Hepatic stellate cell (primary cell): ENCODE data around the gene OVCA2.
"Not testable (repeated sequence)": the region's sequence is repeated elsewhere in the genome, so short reads cannot be mapped to it uniquely, and the experiment has no call there.

Experiments used
- DNase-seq: peaks from one replicate; pipeline ENCODE4 v3.0.0; 2011; ENCODE audit warnings: low spot score

OVCA2 gene

DNA sequence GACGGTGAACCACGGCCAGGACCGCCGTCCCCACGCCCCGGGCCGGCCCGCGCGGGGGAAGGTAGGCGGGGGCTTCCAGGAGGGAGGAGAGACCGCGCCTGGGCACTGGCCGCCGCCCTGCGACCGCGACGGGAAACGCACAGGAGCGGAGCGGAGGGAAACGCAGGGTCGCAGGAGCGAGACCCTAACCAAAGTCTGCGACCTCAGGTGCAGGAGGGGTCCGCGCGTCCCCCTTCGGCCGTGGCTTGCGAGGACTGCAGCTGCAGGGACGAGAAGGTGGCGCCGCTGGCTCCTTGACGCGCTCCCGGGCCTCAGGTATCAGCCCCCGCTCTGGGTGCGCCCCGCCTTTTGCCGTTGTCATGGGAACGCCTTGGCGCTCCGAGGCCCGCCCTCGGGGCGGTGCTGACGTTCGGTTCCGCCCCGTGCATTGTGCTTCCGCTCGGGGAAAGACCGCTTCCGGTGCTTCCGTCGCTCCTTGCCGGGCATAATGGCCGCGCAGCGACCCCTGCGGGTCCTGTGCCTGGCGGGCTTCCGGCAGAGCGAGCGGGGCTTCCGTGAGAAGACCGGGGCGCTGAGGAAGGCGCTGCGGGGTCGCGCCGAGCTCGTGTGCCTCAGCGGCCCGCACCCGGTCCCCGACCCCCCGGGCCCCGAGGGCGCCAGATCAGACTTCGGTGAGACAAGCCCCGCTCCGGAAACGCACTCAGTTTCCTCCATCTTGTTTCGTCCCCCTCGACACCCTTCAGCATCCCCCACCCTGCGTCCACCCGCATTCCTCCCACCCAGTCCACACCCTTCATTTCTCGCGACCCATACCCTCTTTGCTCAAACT is at the start of gene OVCA2:
Gene OVCA2, plus strand, starts transcription at position 462 of the 829 bp plus-strand sequence. Its CDS starts 26 bp downstream, at position 488.
- peak; percentile 92 for DNase-seq

DNA sequence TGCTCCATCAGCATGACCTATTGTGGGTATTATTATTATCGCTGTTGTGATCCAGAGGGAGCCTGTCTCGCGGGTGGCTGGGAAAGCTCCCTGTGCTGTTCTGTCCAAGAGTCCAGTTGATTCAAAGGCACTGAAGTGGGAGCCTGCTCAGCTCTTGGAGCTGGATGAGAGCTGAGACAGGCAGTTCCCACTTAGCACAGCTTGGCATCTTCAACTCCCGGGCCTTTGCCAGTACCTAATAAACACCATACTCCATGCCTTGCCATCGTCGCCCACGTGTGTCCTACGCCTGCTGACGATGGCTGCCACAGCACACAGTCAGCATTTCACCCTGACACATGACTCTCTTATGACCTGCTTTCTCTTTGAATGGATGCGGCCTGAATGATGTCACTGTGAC is 49.3 kb upstream of the OVCA2 start:
- DNase-seq: no peak

GRCh38 chr17:1994707-1995106 is 47.1 kb upstream of the OVCA2 start:
- DNase-seq: no peak

GRCh38 chr17:1995321-1995892 is 46.4 kb upstream of the OVCA2 start:
- no peak for DNase-seq

- DNase-seq: no peak
Measured at GRCh38 chr17:1995907-1996799, 45.7 kb upstream of the OVCA2 start.

DNA sequence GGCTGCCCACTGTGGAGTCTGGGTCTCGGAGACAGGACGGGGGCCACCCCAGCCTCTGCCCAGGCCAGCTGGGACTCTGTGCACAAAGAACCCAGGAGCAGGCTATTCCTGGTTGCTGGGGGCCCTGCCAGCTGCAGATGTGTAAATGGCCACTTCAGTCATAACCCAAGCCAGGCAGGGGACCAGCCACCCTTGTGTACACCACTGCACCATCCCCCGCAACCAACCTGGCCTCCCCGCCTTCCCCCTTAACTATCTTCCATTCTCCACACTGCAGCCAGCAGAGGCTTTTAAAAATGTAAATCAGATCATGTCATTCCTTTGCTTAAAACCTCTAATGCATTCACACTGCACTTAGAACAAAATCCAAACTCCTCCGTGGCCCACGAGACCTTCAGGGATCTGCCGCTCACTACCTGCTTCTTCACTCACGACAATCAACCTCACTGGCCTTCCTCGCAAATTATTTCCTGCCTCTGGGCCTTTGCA is 45.0 kb upstream of the OVCA2 start:
- no peak for DNase-seq

DNA sequence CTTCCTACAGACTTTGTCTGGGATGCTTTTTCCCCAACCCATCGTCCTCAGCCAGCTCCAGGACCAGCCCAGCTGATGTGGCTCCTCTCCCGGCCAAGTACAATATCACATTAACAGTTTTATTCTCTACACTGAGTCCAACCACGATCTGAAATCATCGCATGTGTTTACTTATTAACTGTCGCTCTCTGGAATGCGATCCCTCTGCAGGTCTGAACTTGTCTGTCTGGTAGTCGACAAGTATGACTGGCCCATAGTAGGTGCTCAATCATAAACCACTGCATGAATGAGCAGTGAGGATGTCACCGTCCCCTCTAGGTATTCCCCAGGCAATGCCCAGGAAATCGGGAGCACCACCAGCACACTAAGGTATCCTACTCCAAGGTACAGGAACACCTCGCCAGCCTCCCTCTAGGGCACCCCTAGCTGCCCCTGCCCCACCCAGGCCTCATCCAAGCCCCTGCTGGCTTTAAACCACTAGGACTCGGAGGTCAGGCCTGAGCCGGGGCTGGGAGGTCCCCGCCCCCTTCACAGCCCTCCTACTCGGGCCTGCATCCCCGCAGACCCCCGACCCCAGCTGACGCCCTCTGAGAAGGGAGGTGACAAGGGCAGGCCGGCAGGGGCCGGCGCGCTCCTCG is 44.4 kb upstream of the OVCA2 start:
- DNase-seq: no peak

- no peak for DNase-seq
Measured at GRCh38 chr17:1997927-1998742, 43.7 kb upstream of the OVCA2 start.

GRCh38 chr17:1999557-2000251 is 42.1 kb upstream of the OVCA2 start:
- peak; percentile 75 for DNase-seq

- DNase-seq: no peak
Measured at GRCh38 chr17:2002767-2003329, 39.0 kb upstream of the OVCA2 start.

- DNase-seq: no peak
Measured at GRCh38 chr17:2003525-2003924, 38.3 kb upstream of the OVCA2 start.

GRCh38 chr17:2004435-2004952 is 37.3 kb upstream of the OVCA2 start:
- DNase-seq: no peak

DNA sequence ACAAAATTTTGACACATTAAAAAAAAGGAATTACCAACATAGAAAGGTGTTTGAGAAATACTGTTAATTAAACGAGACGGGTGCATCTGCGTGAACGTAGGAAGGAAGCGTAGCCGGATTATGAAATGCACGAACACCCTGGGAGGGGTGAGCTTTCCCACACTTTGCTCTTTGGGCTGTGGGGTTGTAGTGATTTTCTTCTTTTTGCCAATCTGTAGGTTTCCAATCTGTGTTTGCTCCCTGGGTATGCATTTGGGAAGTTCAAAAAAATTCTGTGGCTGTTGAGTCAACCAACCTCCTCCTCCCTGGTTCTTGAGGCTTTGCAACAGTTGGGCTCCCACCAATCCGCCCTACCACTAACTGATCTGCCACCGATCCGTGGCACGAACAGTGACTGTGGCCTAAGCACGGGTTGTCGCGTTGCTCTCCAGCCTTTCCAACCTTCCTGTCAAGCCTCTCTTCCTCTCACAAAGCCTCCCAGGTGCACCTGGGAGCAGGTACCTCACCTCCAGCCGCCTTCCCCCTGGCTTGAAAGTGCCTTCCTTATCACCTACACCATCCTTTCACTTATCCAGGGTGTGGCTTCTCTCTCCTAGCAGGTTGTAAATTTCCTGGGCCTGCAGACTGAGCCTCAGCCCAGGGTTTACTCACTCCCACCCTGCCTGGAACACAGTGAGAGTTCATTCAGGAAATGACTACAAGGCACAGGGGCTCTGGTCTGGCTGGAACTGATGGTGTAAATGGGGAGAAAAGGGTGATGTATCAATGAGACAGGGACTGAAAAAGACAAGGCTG is 33.3 kb upstream of the OVCA2 start:
- DNase-seq: no peak

DNA sequence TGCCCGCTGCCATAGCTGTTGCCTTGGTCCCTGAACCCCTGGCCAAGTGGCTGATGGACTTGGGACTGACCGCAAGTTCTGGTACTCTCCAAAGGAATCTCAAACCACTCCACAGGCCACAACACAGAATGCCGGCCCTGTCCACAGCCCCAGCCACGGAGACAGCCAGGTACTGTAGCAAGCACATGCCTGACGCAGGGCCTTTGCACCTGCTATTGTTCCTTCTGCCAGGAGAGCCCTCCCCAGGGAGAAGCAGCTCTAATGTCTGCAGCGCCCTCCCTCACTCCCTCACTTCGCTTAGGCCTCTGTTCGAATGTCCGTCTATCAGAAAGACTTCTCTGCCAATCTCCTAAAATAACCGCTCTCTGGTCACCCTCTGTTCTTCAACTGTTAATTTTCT is 32.1 kb upstream of the OVCA2 start:
- no peak for DNase-seq

DNA sequence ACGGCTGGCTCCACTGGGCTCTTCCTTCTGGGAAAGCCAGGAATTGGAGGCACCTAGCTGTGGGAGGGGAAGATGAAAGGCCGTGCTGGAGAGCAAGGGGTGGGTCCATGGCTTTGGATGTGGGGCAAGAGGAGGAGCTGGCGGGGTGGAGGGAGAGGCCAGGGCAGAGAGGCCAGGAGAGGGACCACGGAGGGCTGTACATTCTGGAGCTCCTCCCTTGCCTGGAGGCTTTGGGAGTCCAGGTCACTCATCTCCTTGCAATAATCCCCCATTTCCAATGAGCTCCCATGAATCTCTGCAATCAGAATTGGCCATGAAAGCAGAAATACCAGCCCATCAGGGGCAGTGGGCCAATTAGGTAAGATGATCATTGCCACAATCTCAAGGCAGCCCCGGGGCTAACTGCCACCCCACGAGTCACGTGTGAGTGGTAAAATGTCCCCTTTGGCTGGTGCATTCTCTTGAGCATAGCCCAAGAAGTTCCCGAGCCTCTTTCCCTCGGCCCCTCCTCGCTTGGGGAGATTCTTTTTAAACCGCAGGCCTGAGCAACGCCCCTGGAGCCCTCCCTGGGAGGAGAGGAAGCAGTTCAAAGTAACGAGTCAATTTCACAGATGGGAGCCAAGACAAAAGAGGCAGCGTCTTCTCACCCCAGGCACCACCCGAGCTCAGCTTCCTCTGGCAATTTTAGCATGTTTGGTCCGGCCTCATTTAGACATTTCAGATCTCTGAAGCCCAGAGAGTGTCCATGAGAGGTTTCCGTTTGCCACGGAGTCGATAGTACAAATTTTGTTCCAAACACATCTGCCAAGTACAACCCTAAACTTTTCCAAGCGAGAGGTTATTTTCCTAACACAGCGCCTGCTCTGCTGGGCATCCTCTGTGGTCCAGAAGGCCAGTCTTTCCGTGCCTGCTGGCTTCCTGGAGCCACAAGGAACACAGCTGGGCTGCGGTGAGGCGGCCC is 30.1 kb upstream of the OVCA2 start:
- DNase-seq: peak; percentile 64

GRCh38 chr17:2012499-2012898 is 29.3 kb upstream of the OVCA2 start:
- DNase-seq: no peak

- not testable (repeated sequence) for DNase-seq
Measured at GRCh38 chr17:2013220-2013993, 28.4 kb upstream of the OVCA2 start.
